WTC11 (cell line): ENCODE results near the gene ADAM8. TPM values are rescaled to one million over a fixed set of nuclear protein-coding genes. Genes with fewer than 3 reads are reported as not detected.

Experiments used
- ATAC-seq: fragments of 200-7000 bp; cut with Tn5 transposase; 2 replicates; pipeline ENCODE4 v1.10.0; 2021; ENCODE audit warnings: mild to moderate bottlenecking, moderate library complexity
- CTCF ChIA-PET: fragments of 300-600 bp; sonication (Branson Sonifier 250); formaldehyde crosslinking; loops from one replicate; lab custom pipeline; 2021; ENCODE audit warnings: antibody characterized with exemption; lab: Charles Lee
- POLR2A ChIA-PET: fragments of 350-600 bp; sonication (Branson Sonifier 250); formaldehyde crosslinking; loops from one replicate; lab custom pipeline; 2021; ENCODE audit warnings: antibody characterized with exemption; lab: Charles Lee
- DNase-seq: peaks from one replicate; pipeline ENCODE4 v3.0.0; 2021; ENCODE audit warnings: low spot score
- H3K27ac Mint-ChIP-seq: 2 replicates; pipeline ENCODE4 v1.8.0; 2021; ENCODE audit warnings: mixed read lengths
- H3K27me3 Mint-ChIP-seq: 2 replicates; pipeline ENCODE4 v1.8.0; 2021; ENCODE audit warnings: low read depth, mild to moderate bottlenecking, moderate library complexity, mixed read lengths
- H3K36me3 Mint-ChIP-seq: 2 replicates; pipeline ENCODE4 v1.8.0; 2021; ENCODE audit warnings: mixed read lengths
- H3K4me1 Mint-ChIP-seq: 2 replicates; pipeline ENCODE4 v1.8.0; 2022; ENCODE audit warnings: mixed read lengths
- H3K4me3 Mint-ChIP-seq: 2 replicates; pipeline ENCODE4 v1.8.0; 2021; ENCODE audit warnings: mild to moderate bottlenecking, moderate library complexity, mixed read lengths
- H3K9me3 Mint-ChIP-seq: 2 replicates; pipeline ENCODE4 v1.8.0; 2021; ENCODE audit warnings: mixed read lengths
- ATF1 ChIP-seq: sonication (generic); formaldehyde crosslinking; IDR thresholded peaks from 2 replicates; pipeline ENCODE4 v1.8.1; 2023; ENCODE audit warnings: mild to moderate bottlenecking, moderate library complexity, missing genetic modification reagents
- ATF6 ChIP-seq: sonication (generic); formaldehyde crosslinking; IDR thresholded peaks from 2 replicates; pipeline ENCODE4 v1.8.1; 2023; ENCODE audit warnings: mild to moderate bottlenecking, missing genetic modification reagents
- CDX4 ChIP-seq: fragments of 250-450 bp; sonication (Bioruptor Pico); IDR thresholded peaks from 2 replicates; pipeline ENCODE4 v1.9.0; 2021; ENCODE audit warnings: moderate library complexity, mild to moderate bottlenecking, inconsistent platforms, borderline replicate concordance
- ERG ChIP-seq: fragments of 250-450 bp; sonication (Bioruptor Pico); IDR thresholded peaks from 2 replicates; pipeline ENCODE4 v1.8.0; 2021; ENCODE audit warnings: mild to moderate bottlenecking
- FOXJ3 ChIP-seq: sonication (generic); formaldehyde crosslinking; IDR thresholded peaks from 2 replicates; pipeline ENCODE4 v1.9.0; 2021; ENCODE audit warnings: missing genetic modification reagents, mild to moderate bottlenecking, borderline replicate concordance
- FOXK1 ChIP-seq: sonication (generic); formaldehyde crosslinking; IDR thresholded peaks from 2 replicates; pipeline ENCODE4 v1.8.0; 2022; ENCODE audit warnings: mild to moderate bottlenecking, moderate library complexity, missing genetic modification reagents
- FOXP1 ChIP-seq: sonication (generic); formaldehyde crosslinking; IDR thresholded peaks from 2 replicates; pipeline ENCODE4 v1.8.0; 2022; ENCODE audit warnings: missing genetic modification reagents, mild to moderate bottlenecking, moderate library complexity, borderline replicate concordance
- NFE2L1 ChIP-seq: sonication (generic); formaldehyde crosslinking; IDR thresholded peaks from 2 replicates; pipeline ENCODE4 v1.8.1; 2023; ENCODE audit warnings: missing genetic modification reagents
- NFYB ChIP-seq: sonication (generic); formaldehyde crosslinking; conservative IDR thresholded peaks from 2 replicates; pipeline ENCODE4 v1.8.0; 2022; ENCODE audit warnings: low read depth, missing genetic modification reagents
- OVOL2 ChIP-seq: fragments of 250-450 bp; sonication (Bioruptor Pico); IDR thresholded peaks from 2 replicates; pipeline ENCODE4 v1.9.0; 2021; ENCODE audit warnings: mild to moderate bottlenecking, borderline replicate concordance
- PRRX2 ChIP-seq: fragments of 250-450 bp; sonication (Bioruptor Pico); IDR thresholded peaks from 2 replicates; pipeline ENCODE4 v1.8.0; 2021; ENCODE audit warnings: mild to moderate bottlenecking
- RELA ChIP-seq: sonication (generic); formaldehyde crosslinking; IDR thresholded peaks from 2 replicates; pipeline ENCODE4 v1.8.1; 2022; ENCODE audit warnings: missing genetic modification reagents, mild to moderate bottlenecking, borderline replicate concordance
- SMAD3 ChIP-seq: sonication (generic); formaldehyde crosslinking; IDR thresholded peaks from 2 replicates; pipeline ENCODE4 v1.8.0; 2022; ENCODE audit warnings: missing genetic modification reagents, mild to moderate bottlenecking, borderline replicate concordance
- SMAD4 ChIP-seq: sonication (generic); formaldehyde crosslinking; IDR thresholded peaks from 2 replicates; pipeline ENCODE4 v1.8.0; 2022; ENCODE audit warnings: mild to moderate bottlenecking, missing genetic modification reagents
- TEAD1 ChIP-seq: sonication (generic); formaldehyde crosslinking; IDR thresholded peaks from 2 replicates; pipeline ENCODE4 v1.8.0; 2022; ENCODE audit warnings: mild to moderate bottlenecking, missing genetic modification reagents
- ZBTB21 ChIP-seq: sonication (generic); formaldehyde crosslinking; IDR thresholded peaks from 2 replicates; pipeline ENCODE4 v1.8.1; 2023; ENCODE audit warnings: mild to moderate bottlenecking, missing genetic modification reagents, borderline replicate concordance
- ZNF138 ChIP-seq: sonication (generic); formaldehyde crosslinking; conservative IDR thresholded peaks from 2 replicates; pipeline ENCODE4 v1.8.1; 2022; ENCODE audit warnings: mild to moderate bottlenecking, moderate library complexity, missing genetic modification reagents
- ZNF416 ChIP-seq: fragments of 250-450 bp; sonication (Bioruptor Pico); IDR thresholded peaks from 2 replicates; pipeline ENCODE4 v1.9.0; 2021; ENCODE audit warnings: mild to moderate bottlenecking, inconsistent platforms
- total RNA-seq: library from RNA; stranded (reverse); gene quantifications from 3 replicates; pipeline ENCODE4 v1.2.3, GENCODE V29; 2021
- TF ChIP-seq, protein P1 (sequence below): sonication (generic); formaldehyde crosslinking; IDR thresholded peaks from 2 replicates; pipeline ENCODE4 v1.8.1; 2023; ENCODE audit warnings: mild to moderate bottlenecking, missing genetic modification reagents, moderate library complexity
- TF ChIP-seq, protein P2 (sequence below): sonication (generic); formaldehyde crosslinking; IDR thresholded peaks from 2 replicates; pipeline ENCODE4 v1.8.1; 2022; ENCODE audit warnings: low read depth, mild to moderate bottlenecking, moderate library complexity, missing genetic modification reagents, borderline replicate concordance

The ADAM8 gene
- total RNA-seq, 1 experiment from 2014 or later = 7.2 TPM

DNA sequence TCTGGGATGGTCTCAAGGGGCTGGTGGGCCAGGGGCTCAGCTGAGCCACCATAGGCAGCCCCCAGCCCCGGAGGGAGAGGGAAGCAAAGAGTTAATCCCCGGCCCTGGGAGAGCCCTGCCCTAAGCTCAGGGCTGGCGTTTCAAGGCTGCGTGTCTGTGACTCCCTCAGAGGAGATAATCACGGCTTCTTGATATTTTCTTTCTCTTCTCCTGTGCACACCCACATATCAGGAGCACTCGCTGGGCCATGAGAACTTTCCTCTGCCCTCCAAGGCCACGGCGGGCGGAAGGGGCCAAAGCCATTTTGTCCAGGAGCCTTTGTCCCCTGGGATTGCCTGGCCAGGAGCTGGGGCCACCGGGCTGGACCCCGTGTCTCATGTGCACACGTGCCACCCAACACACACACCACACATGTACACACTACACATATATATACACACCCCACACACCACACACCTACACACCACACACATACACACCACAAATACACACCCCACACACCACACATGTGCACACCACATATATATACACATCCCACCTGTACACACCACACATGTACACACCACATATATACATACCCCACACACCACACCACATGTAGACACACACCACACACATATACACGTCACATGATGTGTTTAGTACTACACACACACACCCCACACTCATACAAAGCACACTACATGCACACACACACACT is 22.1 kb downstream of the ADAM8 start:
- Mint-ChIP-seq H3K9me3 (no peaks in the 10 kb centered on the region), H3K27me3 (no peaks in the 10 kb centered on the region; the same call in 1 of the 2 replicates), H3K4me3 (no peak overlapping the region), H3K27ac (no peak overlapping the region), H3K4me1 (peaks cover 9% of the 10 kb centered on the region), H3K36me3 (no peaks in the 10 kb centered on the region)
- ChIA-PET POLR2A (no interaction called here), CTCF (no interaction called here)
- TF ChIP-seq CDX4 (CRISPR knock-in tag) (no peak), ZBTB21 (CRISPR knock-in tag) (no peak), SMAD3 (CRISPR knock-in tag) (no peak), PRRX2 (CRISPR knock-in tag) (no peak), NFE2L1 (CRISPR knock-in tag) (no peak), FOXP1 (no peak), TEAD1 (no peak), ATF1 (CRISPR knock-in tag) (no peak)
- TF ChIP-seq, protein P1, sequence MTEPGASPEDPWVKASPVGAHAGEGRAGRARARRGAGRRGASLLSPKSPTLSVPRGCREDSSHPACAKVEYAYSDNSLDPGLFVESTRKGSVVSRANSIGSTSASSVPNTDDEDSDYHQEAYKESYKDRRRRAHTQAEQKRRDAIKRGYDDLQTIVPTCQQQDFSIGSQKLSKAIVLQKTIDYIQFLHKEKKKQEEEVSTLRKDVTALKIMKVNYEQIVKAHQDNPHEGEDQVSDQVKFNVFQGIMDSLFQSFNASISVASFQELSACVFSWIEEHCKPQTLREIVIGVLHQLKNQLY = no peak
- ATAC-seq = no peak
- DNase-seq = no peak

GRCh38 chr10:133253361-133253955 is 23.2 kb downstream of the ADAM8 start:
- POLR2A ChIA-PET = no interaction called here
- no peak for DNase-seq
- Mint-ChIP-seq H3K36me3 (no peaks in the 10 kb centered on the region), H3K27me3 (no peaks in the 10 kb centered on the region; the same call in 1 of the 2 replicates), H3K4me3 (no peak overlapping the region)
- CTCF ChIA-PET = no interaction called here
- TF ChIP-seq SMAD4 (CRISPR knock-in tag) (no peak), ZNF138 (no peak), FOXK1 (no peak), NFYB (CRISPR knock-in tag) (no peak), ERG (CRISPR knock-in tag) (no peak), ATF6 (no peak), ZNF416 (CRISPR knock-in tag) (no peak), OVOL2 (no peak), RELA (no peak), FOXJ3 (CRISPR knock-in tag) (no peak), CDX4 (CRISPR knock-in tag) (no peak)
- TF ChIP-seq, protein P2, sequence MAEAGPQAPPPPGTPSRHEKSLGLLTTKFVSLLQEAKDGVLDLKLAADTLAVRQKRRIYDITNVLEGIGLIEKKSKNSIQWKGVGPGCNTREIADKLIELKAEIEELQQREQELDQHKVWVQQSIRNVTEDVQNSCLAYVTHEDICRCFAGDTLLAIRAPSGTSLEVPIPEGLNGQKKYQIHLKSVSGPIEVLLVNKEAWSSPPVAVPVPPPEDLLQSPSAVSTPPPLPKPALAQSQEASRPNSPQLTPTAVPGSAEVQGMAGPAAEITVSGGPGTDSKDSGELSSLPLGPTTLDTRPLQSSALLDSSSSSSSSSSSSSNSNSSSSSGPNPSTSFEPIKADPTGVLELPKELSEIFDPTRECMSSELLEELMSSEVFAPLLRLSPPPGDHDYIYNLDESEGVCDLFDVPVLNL (CRISPR knock-in tag) = no peak
- TF ChIP-seq, all 79 proteins: peak for 0
- Mint-ChIP-seq H3K27ac (no peak overlapping the region), H3K9me3 (no peaks in the 10 kb centered on the region), H3K4me1 (peaks cover 9% of the 10 kb centered on the region)
- no peak for ATAC-seq
